D341Med (cell line): ENCODE measurements around the gene ACOT7.
"Not testable (repeated sequence)": the region's sequence is repeated elsewhere in the genome, so short reads cannot be mapped to it uniquely, and the experiment has no call there.

Source experiments
- DNase-seq: peaks from one replicate; pipeline ENCODE4 v3.0.0; 2012; ENCODE audit warnings: low spot score

The ACOT7 gene

GRCh38 chr1:6310116-6310848, 83.3 kb downstream of the ACOT7 start:
- no peak for DNase-seq

- no peak for DNase-seq
Observed at GRCh38 chr1:6309564-6309963, 84.0 kb downstream of the ACOT7 start.

- DNase-seq = no peak
Observed at GRCh38 chr1:6308449-6308848, 85.1 kb downstream of the ACOT7 start.

- DNase-seq = not testable (repeated sequence)
Observed at GRCh38 chr1:6307682-6308081, 85.9 kb downstream of the ACOT7 start.

- no peak for DNase-seq
Observed at GRCh38 chr1:6307099-6307498, 86.5 kb downstream of the ACOT7 start.

GRCh38 chr1:6303397-6304012, 90.1 kb downstream of the ACOT7 start:
- DNase-seq = no peak

- no peak for DNase-seq
Observed at GRCh38 chr1:6302568-6302967, 91.0 kb downstream of the ACOT7 start.

GRCh38 chr1:6301526-6301925, 92.0 kb downstream of the ACOT7 start:
- no peak for DNase-seq

- no peak for DNase-seq
Observed at GRCh38 chr1:6300342-6301048, 93.1 kb downstream of the ACOT7 start.

GRCh38 chr1:6299557-6300165, 93.9 kb downstream of the ACOT7 start:
- DNase-seq = no peak

- no peak for DNase-seq
Observed at GRCh38 chr1:6298940-6299465, 94.6 kb downstream of the ACOT7 start.

- no peak for DNase-seq
Observed at GRCh38 chr1:6298530-6298929, 95.0 kb downstream of the ACOT7 start.

GRCh38 chr1:6295910-6296309, 97.7 kb downstream of the ACOT7 start:
- no peak for DNase-seq

GRCh38 chr1:6294890-6295556, 98.5 kb downstream of the ACOT7 start:
- DNase-seq = no peak

- DNase-seq = no peak
Observed at GRCh38 chr1:6294080-6294889, 99.3 kb downstream of the ACOT7 start.

- DNase-seq = no peak
Observed at GRCh38 chr1:6292102-6292501, 101.5 kb downstream of the ACOT7 start.

- DNase-seq = no peak
Observed at GRCh38 chr1:6288665-6289064, 104.9 kb downstream of the ACOT7 start.

GRCh38 chr1:6288026-6288425, 105.5 kb downstream of the ACOT7 start:
- no peak for DNase-seq

GRCh38 chr1:6287431-6287886, 106.1 kb downstream of the ACOT7 start:
- no peak for DNase-seq

- DNase-seq = no peak
Observed at GRCh38 chr1:6287029-6287428, 106.5 kb downstream of the ACOT7 start.

- no peak for DNase-seq
Observed at GRCh38 chr1:6286266-6286665, 107.3 kb downstream of the ACOT7 start.
